Measurements from ENCODE around the gene KTN1. TPM values are rescaled to one million over a fixed set of nuclear protein-coding genes. Genes with fewer than 3 reads are reported as not detected.

The KTN1 gene
- total and polyA plus RNA-seq, 7 experiments from 2014 or later: 20.3 to 131 (median 90.7) TPM

- CTCF ChIA-PET: no interaction called here
Measured at GRCh38 chr14:55691659-55692058, 111.7 kb downstream of the KTN1 start.

GRCh38 chr14:55693904-55694303 is 113.9 kb downstream of the KTN1 start:
- ChIA-PET CTCF (no interaction called here), POLR2A (no interaction called here)
- Histone ChIP-seq H3K36me3 (ENCODE audit: control insufficient read depth in 2 of 3, insufficient read depth in 3 of 3, low read length in 3 of 3) (no peaks in the 10 kb centered on the region), H3K27ac (ENCODE audit: low read depth, low read length) (no peak overlapping the region), H3K4me1 (ENCODE audit: control insufficient read depth in 2 of 2, insufficient read depth in 2 of 2, low read length in 2 of 2) (no peaks in the 10 kb centered on the region), H3K27me3 (ENCODE audit: control insufficient read depth in 2 of 2, insufficient read depth in 2 of 2, low read length in 2 of 2) (no peaks in the 10 kb centered on the region), H3K4me3 (ENCODE audit: low read length) (no peak overlapping the region), H3K9me3 (ENCODE audit: control insufficient read depth in 2 of 3, low read length in 3 of 3) (no peaks in the 10 kb centered on the region)
- peaks cover 0 to 4% (median 0%) of the 10 kb centered on the region in 5 donors for H3K36me3 Mint-ChIP-seq
- H3K4me3 Mint-ChIP-seq: no peak overlapping the region
- no peaks in the 10 kb centered on the region for H3K9me3 Mint-ChIP-seq
- ATAC-seq (no peak), DNase-seq (no peak)
- H3K4me1 Mint-ChIP-seq: peaks cover 0 to 2% (median 0%) of the 10 kb centered on the region in 7 donors
- no peaks in the 10 kb centered on the region for H3K27me3 Mint-ChIP-seq
- no peak overlapping the region for H3K27ac Mint-ChIP-seq
- intact Hi-C loops (cut with micrococcal nuclease): no loop called here

More at GRCh38 chr14:55691659-55692058, 111.7 kb downstream of the KTN1 start:
- H3K36me3 Mint-ChIP-seq: peaks cover 0 to 6% (median 5%) of the 10 kb centered on the region in 5 donors
- no peak overlapping the region for H3K4me3 Mint-ChIP-seq
- Histone ChIP-seq H3K4me3 (ENCODE audit: low read length) (no peak overlapping the region), H3K4me1 (ENCODE audit: control insufficient read depth in 2 of 2, insufficient read depth in 2 of 2, low read length in 2 of 2) (no peaks in the 10 kb centered on the region), H3K27me3 (ENCODE audit: control insufficient read depth in 2 of 2, insufficient read depth in 2 of 2, low read length in 2 of 2) (no peaks in the 10 kb centered on the region), H3K27ac (ENCODE audit: low read depth, low read length) (no peak overlapping the region), H3K36me3 (ENCODE audit: control insufficient read depth in 2 of 3, insufficient read depth in 3 of 3, low read length in 3 of 3) (no peaks in the 10 kb centered on the region), H3K9me3 (ENCODE audit: control insufficient read depth in 2 of 3, low read length in 3 of 3) (no peaks in the 10 kb centered on the region)
- POLR2A ChIA-PET: interaction anchor here (0.6 kb wide), 1 partner anchor 788 kb away, joined by 4 read pairs; no protein-coding TSS in a partner anchor
- ATAC-seq (no peak), DNase-seq (no peak)
- peak overlapping the region in 1 of 9 donors; percentile 49 for H3K27ac Mint-ChIP-seq
- H3K27me3 Mint-ChIP-seq: no peaks in the 10 kb centered on the region
- H3K9me3 Mint-ChIP-seq: no peaks in the 10 kb centered on the region
- H3K4me1 Mint-ChIP-seq: peaks cover 0 to 2% (median 0%) of the 10 kb centered on the region in 7 donors
- intact Hi-C loops (cut with micrococcal nuclease): no loop called here

- H3K36me3 Mint-ChIP-seq: peaks cover 2 to 24% (median 15%) of the 10 kb centered on the region in 5 donors
- CTCF ChIA-PET: no interaction called here
- DNase-seq (no peak), ATAC-seq (no peak)
- no peak overlapping the region for H3K4me3 ChIP-seq (ENCODE audit: low read length)
- intact Hi-C loops (cut with micrococcal nuclease): no loop called here
- no peak overlapping the region for H3K4me3 Mint-ChIP-seq
- peaks cover 0 to 1% (median 0%) of the 10 kb centered on the region in 7 donors for H3K4me1 Mint-ChIP-seq
- no peaks in the 10 kb centered on the region for H3K27me3 ChIP-seq (ENCODE audit: control insufficient read depth in 2 of 2, insufficient read depth in 2 of 2, low read length in 2 of 2)
- H3K4me1 ChIP-seq (ENCODE audit: control insufficient read depth in 2 of 2, insufficient read depth in 2 of 2, low read length in 2 of 2): no peaks in the 10 kb centered on the region
- H3K36me3 ChIP-seq (ENCODE audit: control insufficient read depth in 2 of 3, insufficient read depth in 3 of 3, low read length in 3 of 3): no peaks in the 10 kb centered on the region
- POLR2A ChIA-PET: no interaction called here
- no peak overlapping the region for H3K27ac ChIP-seq (ENCODE audit: low read depth, low read length)
- peaks cover 0 to 9% (median 3%) of the 10 kb centered on the region in 11 donors for H3K9me3 Mint-ChIP-seq
- no peaks in the 10 kb centered on the region for H3K27me3 Mint-ChIP-seq
- no peaks in the 10 kb centered on the region for H3K9me3 ChIP-seq (ENCODE audit: control insufficient read depth in 2 of 3, low read length in 3 of 3)
- no peak overlapping the region for H3K27ac Mint-ChIP-seq
Measured at GRCh38 chr14:55697414-55697861, 117.4 kb downstream of the KTN1 start.

GRCh38 chr14:55698051-55698450 is 118.0 kb downstream of the KTN1 start:
- Histone ChIP-seq H3K27ac (ENCODE audit: low read depth, low read length) (no peak overlapping the region), H3K4me1 (ENCODE audit: control insufficient read depth in 2 of 2, insufficient read depth in 2 of 2, low read length in 2 of 2) (no peaks in the 10 kb centered on the region), H3K36me3 (ENCODE audit: control insufficient read depth in 2 of 3, insufficient read depth in 3 of 3, low read length in 3 of 3) (no peaks in the 10 kb centered on the region), H3K4me3 (ENCODE audit: low read length) (no peak overlapping the region), H3K27me3 (ENCODE audit: control insufficient read depth in 2 of 2, insufficient read depth in 2 of 2, low read length in 2 of 2) (no peaks in the 10 kb centered on the region), H3K9me3 (ENCODE audit: control insufficient read depth in 2 of 3, low read length in 3 of 3) (no peaks in the 10 kb centered on the region)
- Mint-ChIP-seq H3K9me3 (peaks cover 0 to 9% (median 3%) of the 10 kb centered on the region in 11 donors), H3K4me3 (no peak overlapping the region), H3K27me3 (no peaks in the 10 kb centered on the region), H3K4me1 (no peaks in the 10 kb centered on the region), H3K27ac (no peak overlapping the region), H3K36me3 (peaks cover 2 to 24% (median 15%) of the 10 kb centered on the region in 5 donors)
- ChIA-PET CTCF (no interaction called here), POLR2A (no interaction called here)
- DNase-seq (no peak), ATAC-seq (no peak)
- intact Hi-C loops (cut with micrococcal nuclease): no loop called here

- no peak overlapping the region for H3K4me3 ChIP-seq (ENCODE audit: low read length)
- no peak overlapping the region for H3K27ac ChIP-seq (ENCODE audit: low read depth, low read length)
- H3K36me3 ChIP-seq (ENCODE audit: control insufficient read depth in 2 of 3, insufficient read depth in 3 of 3, low read length in 3 of 3): no peaks in the 10 kb centered on the region
- no peaks in the 10 kb centered on the region for H3K4me1 ChIP-seq (ENCODE audit: control insufficient read depth in 2 of 2, insufficient read depth in 2 of 2, low read length in 2 of 2)
- H3K27me3 Mint-ChIP-seq: no peaks in the 10 kb centered on the region
- H3K27me3 ChIP-seq (ENCODE audit: control insufficient read depth in 2 of 2, insufficient read depth in 2 of 2, low read length in 2 of 2): no peaks in the 10 kb centered on the region
- CTCF ChIA-PET: no interaction called here
- H3K4me3 Mint-ChIP-seq: no peak overlapping the region
- H3K9me3 Mint-ChIP-seq: peaks cover 0 to 9% (median 3%) of the 10 kb centered on the region in 11 donors
- peaks cover 2 to 24% (median 15%) of the 10 kb centered on the region in 5 donors for H3K36me3 Mint-ChIP-seq
- intact Hi-C loops (cut with micrococcal nuclease): no loop called here
- H3K4me1 Mint-ChIP-seq: no peaks in the 10 kb centered on the region
- H3K9me3 ChIP-seq (ENCODE audit: control insufficient read depth in 2 of 3, low read length in 3 of 3): no peaks in the 10 kb centered on the region
- POLR2A ChIA-PET: no interaction called here
- ATAC-seq: no peak
- no peak overlapping the region for H3K27ac Mint-ChIP-seq
- no peak for DNase-seq
Measured at GRCh38 chr14:55699131-55700057, 119.4 kb downstream of the KTN1 start.

- DNase-seq: no peak
- H3K27me3 ChIP-seq (ENCODE audit: control insufficient read depth in 2 of 2, insufficient read depth in 2 of 2, low read length in 2 of 2): no peaks in the 10 kb centered on the region
- H3K9me3 ChIP-seq (ENCODE audit: control insufficient read depth in 2 of 3, low read length in 3 of 3): no peaks in the 10 kb centered on the region
- H3K27ac ChIP-seq (ENCODE audit: low read depth, low read length): no peak overlapping the region
- intact Hi-C loops (cut with micrococcal nuclease): no loop called here
- CTCF ChIA-PET: no interaction called here
- H3K9me3 Mint-ChIP-seq: peaks cover 0 to 9% (median 3%) of the 10 kb centered on the region in 11 donors
- no peak overlapping the region for H3K27ac Mint-ChIP-seq
- no peak overlapping the region for H3K4me3 Mint-ChIP-seq
- H3K4me3 ChIP-seq (ENCODE audit: low read length): no peak overlapping the region
- peaks cover 0 to 24% (median 15%) of the 10 kb centered on the region in 5 donors for H3K36me3 Mint-ChIP-seq
- no peaks in the 10 kb centered on the region for H3K36me3 ChIP-seq (ENCODE audit: control insufficient read depth in 2 of 3, insufficient read depth in 3 of 3, low read length in 3 of 3)
- POLR2A ChIA-PET: no interaction called here
- H3K4me1 Mint-ChIP-seq: no peaks in the 10 kb centered on the region
- no peaks in the 10 kb centered on the region for H3K4me1 ChIP-seq (ENCODE audit: control insufficient read depth in 2 of 2, insufficient read depth in 2 of 2, low read length in 2 of 2)
- ATAC-seq: no peak
- H3K27me3 Mint-ChIP-seq: no peaks in the 10 kb centered on the region
Measured at GRCh38 chr14:55701638-55702037, 121.6 kb downstream of the KTN1 start.

- H3K9me3 ChIP-seq (ENCODE audit: control insufficient read depth in 2 of 3, low read length in 3 of 3): no peaks in the 10 kb centered on the region
- H3K36me3 Mint-ChIP-seq: peaks cover 0 to 24% (median 15%) of the 10 kb centered on the region in 5 donors
- no peaks in the 10 kb centered on the region for H3K27me3 Mint-ChIP-seq
- H3K27ac Mint-ChIP-seq: no peak overlapping the region
- POLR2A ChIA-PET: no interaction called here
- no peak overlapping the region for H3K4me3 Mint-ChIP-seq
- no peaks in the 10 kb centered on the region for H3K27me3 ChIP-seq (ENCODE audit: control insufficient read depth in 2 of 2, insufficient read depth in 2 of 2, low read length in 2 of 2)
- no peak overlapping the region for H3K27ac ChIP-seq (ENCODE audit: low read depth, low read length)
- no peak overlapping the region for H3K4me3 ChIP-seq (ENCODE audit: low read length)
- no peaks in the 10 kb centered on the region for H3K36me3 ChIP-seq (ENCODE audit: control insufficient read depth in 2 of 3, insufficient read depth in 3 of 3, low read length in 3 of 3)
- intact Hi-C loops (cut with micrococcal nuclease): no loop called here
- CTCF ChIA-PET: no interaction called here
- H3K4me1 Mint-ChIP-seq: no peaks in the 10 kb centered on the region
- H3K9me3 Mint-ChIP-seq: peaks cover 0 to 9% (median 3%) of the 10 kb centered on the region in 11 donors
- no peaks in the 10 kb centered on the region for H3K4me1 ChIP-seq (ENCODE audit: control insufficient read depth in 2 of 2, insufficient read depth in 2 of 2, low read length in 2 of 2)
- ATAC-seq (no peak), DNase-seq (no peak)
Measured at GRCh38 chr14:55702511-55702910, 122.5 kb downstream of the KTN1 start.

Measured in naive thymus-derived CD4-positive, alpha-beta T cell (primary cell).